Endothelial cell of umbilical vein (primary cell): ENCODE data around the gene CXorf49B.
"Not testable (repeated sequence)": the region's sequence is repeated elsewhere in the genome, so short reads cannot be mapped to it uniquely, and the experiment has no call there.

Experiments used
- EZH2 ChIP-seq: IDR thresholded peaks from 2 replicates; pipeline ENCODE4 v1.6.1; 2012; ENCODE audit warnings: borderline replicate concordance, low read depth, mild to moderate bottlenecking, moderate library complexity, low read length, inconsistent platforms; ENCODE audit not compliant: severe bottlenecking
- FOS ChIP-seq: IDR thresholded peaks from 2 replicates; pipeline ENCODE4 v1.6.1; 2011; ENCODE audit warnings: mild to moderate bottlenecking, low read length, moderate library complexity, borderline replicate concordance; ENCODE audit not compliant: insufficient read depth
- GATA2 ChIP-seq: IDR thresholded peaks from 2 replicates; pipeline ENCODE4 v1.7.0; 2011; ENCODE audit warnings: low read depth, mild to moderate bottlenecking, moderate library complexity, mixed read lengths, low read length; ENCODE audit not compliant: insufficient read length, insufficient read depth
- JUN ChIP-seq: IDR thresholded peaks from 2 replicates; pipeline ENCODE4 v1.6.1; 2011; ENCODE audit warnings: borderline replicate concordance, low read depth; ENCODE audit not compliant: insufficient read length, insufficient read depth
- MYC ChIP-seq: IDR thresholded peaks from one replicate; pipeline ENCODE4 v1.6.1; 2011; ENCODE audit warnings: mild to moderate bottlenecking, low read depth, low read length
- POLR2A ChIP-seq: IDR thresholded peaks from 2 replicates; pipeline ENCODE4 v1.6.1; 2012; ENCODE audit warnings: low read depth, mild to moderate bottlenecking, control low read depth, low read length
- POLR2AphosphoS5 ChIP-seq: IDR thresholded peaks from 2 replicates; pipeline ENCODE4 v1.6.1; 2012; ENCODE audit warnings: low read depth, mild to moderate bottlenecking, control low read depth, low read length, moderate library complexity; ENCODE audit not compliant: insufficient read depth
- TF ChIP-seq, protein P1 (sequence below), 2 donors: IDR thresholded peaks; 1 replicate in 1 of 2; 2 replicates in 1 of 2; pipeline ENCODE4 v1.5.1; 2011; ENCODE audit warnings: low read length in 2 of 2, mild to moderate bottlenecking in 2 of 2, moderate library complexity in 2 of 2, control low read depth in 1 of 2, inconsistent platforms in 1 of 2, low read depth in 1 of 2; ENCODE audit not compliant: insufficient read depth in 1 of 2; ENCODE audit errors: extremely low read depth in 1 of 2
- TF ChIP-seq, protein P2 (sequence below): IDR thresholded peaks from 2 replicates; pipeline ENCODE4 v1.6.1; 2011; ENCODE audit not compliant: insufficient read depth, insufficient read length

DNA sequence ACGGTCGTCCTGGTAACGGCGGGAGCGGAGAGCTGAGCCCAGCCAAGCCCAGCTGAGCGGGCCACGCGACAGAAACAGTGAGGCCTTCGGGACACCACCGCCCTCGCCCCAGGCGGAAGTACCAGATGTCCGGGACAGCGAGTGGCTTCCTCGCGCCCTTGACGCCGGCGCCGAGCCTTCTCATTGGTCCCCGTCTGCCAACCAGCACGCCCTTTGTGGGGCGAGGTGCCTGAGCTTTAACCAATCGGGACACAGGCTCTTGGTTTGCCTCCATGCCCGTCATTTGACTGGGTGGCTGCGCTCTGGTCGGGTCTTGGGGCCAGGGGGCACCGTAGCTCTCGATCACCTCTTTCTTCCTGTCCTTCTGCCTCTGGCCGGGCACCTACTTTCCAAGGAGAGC is 45.0 kb upstream of the CXorf49B start, which contains the start of gene CXorf49:
- TF ChIP-seq, protein P1, sequence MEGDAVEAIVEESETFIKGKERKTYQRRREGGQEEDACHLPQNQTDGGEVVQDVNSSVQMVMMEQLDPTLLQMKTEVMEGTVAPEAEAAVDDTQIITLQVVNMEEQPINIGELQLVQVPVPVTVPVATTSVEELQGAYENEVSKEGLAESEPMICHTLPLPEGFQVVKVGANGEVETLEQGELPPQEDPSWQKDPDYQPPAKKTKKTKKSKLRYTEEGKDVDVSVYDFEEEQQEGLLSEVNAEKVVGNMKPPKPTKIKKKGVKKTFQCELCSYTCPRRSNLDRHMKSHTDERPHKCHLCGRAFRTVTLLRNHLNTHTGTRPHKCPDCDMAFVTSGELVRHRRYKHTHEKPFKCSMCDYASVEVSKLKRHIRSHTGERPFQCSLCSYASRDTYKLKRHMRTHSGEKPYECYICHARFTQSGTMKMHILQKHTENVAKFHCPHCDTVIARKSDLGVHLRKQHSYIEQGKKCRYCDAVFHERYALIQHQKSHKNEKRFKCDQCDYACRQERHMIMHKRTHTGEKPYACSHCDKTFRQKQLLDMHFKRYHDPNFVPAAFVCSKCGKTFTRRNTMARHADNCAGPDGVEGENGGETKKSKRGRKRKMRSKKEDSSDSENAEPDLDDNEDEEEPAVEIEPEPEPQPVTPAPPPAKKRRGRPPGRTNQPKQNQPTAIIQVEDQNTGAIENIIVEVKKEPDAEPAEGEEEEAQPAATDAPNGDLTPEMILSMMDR (IDR thresholded peaks at IDR 0.05; ENCODE audit: extremely low read depth in 1 of 2, insufficient read depth in 1 of 2, low read depth in 1 of 2, low read length in 2 of 2): not testable (repeated sequence)
- not testable (repeated sequence) for TF ChIP-seq POLR2AphosphoS5, POLR2A, EZH2, GATA2, MYC, FOS, JUN
- TF ChIP-seq, protein P2, sequence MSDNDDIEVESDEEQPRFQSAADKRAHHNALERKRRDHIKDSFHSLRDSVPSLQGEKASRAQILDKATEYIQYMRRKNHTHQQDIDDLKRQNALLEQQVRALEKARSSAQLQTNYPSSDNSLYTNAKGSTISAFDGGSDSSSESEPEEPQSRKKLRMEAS: not testable (repeated sequence)
